GM21515 (cell line): ENCODE data around the gene SERPING1.

Experiments used
- ATAC-seq: cut with Tn5 transposase; IDR thresholded peaks from one replicate; pipeline ENCODE4 v1.9.1; 2021; ENCODE audit not compliant: unreplicated experiment

The SERPING1 gene

GRCh38 chr11:57597916-57598830, 688 bp downstream of the SERPING1 start:
- ATAC-seq, result no peak

GRCh38 chr11:57598831-57599155, 1.3 kb downstream of the SERPING1 start:
- ATAC-seq, result no peak

GRCh38 chr11:57599381-57599780, 1.9 kb downstream of the SERPING1 start:
- no peak for ATAC-seq

GRCh38 chr11:57601297-57601696, 3.8 kb downstream of the SERPING1 start:
- ATAC-seq, result no peak

GRCh38 chr11:57604296-57605027, 7.0 kb downstream of the SERPING1 start:
- ATAC-seq, result no peak

- ATAC-seq, result no peak
Observed at GRCh38 chr11:57605028-57605420, 7.5 kb downstream of the SERPING1 start.

- ATAC-seq, result no peak
Observed at GRCh38 chr11:57610170-57610569, 12.7 kb downstream of the SERPING1 start.

GRCh38 chr11:57614234-57614772, 16.8 kb downstream of the SERPING1 start:
- ATAC-seq, result no peak

GRCh38 chr11:57615308-57615707, 17.8 kb downstream of the SERPING1 start:
- ATAC-seq, result no peak

- no peak for ATAC-seq
Observed at GRCh38 chr11:57616595-57616994, 19.1 kb downstream of the SERPING1 start.

- ATAC-seq, result no peak
Observed at GRCh38 chr11:57618438-57618837, 21.0 kb downstream of the SERPING1 start.

GRCh38 chr11:57619331-57619730, 21.8 kb downstream of the SERPING1 start:
- no peak for ATAC-seq

GRCh38 chr11:57620467-57620866, 23.0 kb downstream of the SERPING1 start:
- ATAC-seq, result no peak

- ATAC-seq, result no peak
Observed at GRCh38 chr11:57622263-57622662, 24.8 kb downstream of the SERPING1 start.

- ATAC-seq, result no peak
Observed at GRCh38 chr11:57624864-57625263, 27.4 kb downstream of the SERPING1 start.

GRCh38 chr11:57626895-57627294, 29.4 kb downstream of the SERPING1 start:
- no peak for ATAC-seq

- ATAC-seq, result no peak
Observed at GRCh38 chr11:57630171-57630570, 32.7 kb downstream of the SERPING1 start.

GRCh38 chr11:57632116-57632515, 34.6 kb downstream of the SERPING1 start:
- no peak for ATAC-seq

- no peak for ATAC-seq
Observed at GRCh38 chr11:57633394-57634070, 36.0 kb downstream of the SERPING1 start.

GRCh38 chr11:57634311-57634710, 36.8 kb downstream of the SERPING1 start:
- no peak for ATAC-seq

- no peak for ATAC-seq
Observed at GRCh38 chr11:57635246-57635645, 37.8 kb downstream of the SERPING1 start.
